HG02981 (cell line): ENCODE measurements around the gene ABHD12.
"Not testable (repeated sequence)": the region's sequence is repeated elsewhere in the genome, so short reads cannot be mapped to it uniquely, and the experiment has no call there.

Source experiments
- ATAC-seq: cut with Tn5 transposase; IDR thresholded peaks from one replicate; pipeline ENCODE4 v1.9.1; 2021; ENCODE audit warnings: mild to moderate bottlenecking, moderate library complexity; ENCODE audit not compliant: unreplicated experiment

The ABHD12 gene

GRCh38 chr20:25355011-25355595 is 35.5 kb downstream of the ABHD12 start:
- ATAC-seq: no peak

GRCh38 chr20:25353747-25354705 is 36.6 kb downstream of the ABHD12 start:
- ATAC-seq: no peak

- no peak for ATAC-seq
These were observed 37.3 kb downstream of the ABHD12 start for GRCh38 chr20:25353353-25353746.

GRCh38 chr20:25352746-25353145 is 37.9 kb downstream of the ABHD12 start:
- ATAC-seq: no peak

- no peak for ATAC-seq
These were observed 39.6 kb downstream of the ABHD12 start for GRCh38 chr20:25351024-25351360.

- no peak for ATAC-seq
These were observed 44.3 kb downstream of the ABHD12 start for GRCh38 chr20:25346349-25346748.

GRCh38 chr20:25345721-25346120 is 44.9 kb downstream of the ABHD12 start:
- no peak for ATAC-seq

- no peak for ATAC-seq
These were observed 46.0 kb downstream of the ABHD12 start for GRCh38 chr20:25344634-25345033.

GRCh38 chr20:25341716-25342680 is 48.6 kb downstream of the ABHD12 start:
- ATAC-seq: no peak

GRCh38 chr20:25340380-25340779 is 50.3 kb downstream of the ABHD12 start:
- no peak for ATAC-seq

GRCh38 chr20:25339608-25340007 is 51.0 kb downstream of the ABHD12 start:
- no peak for ATAC-seq

- ATAC-seq: no peak
These were observed 52.3 kb downstream of the ABHD12 start for GRCh38 chr20:25338112-25339023.

- ATAC-seq: no peak
These were observed 53.8 kb downstream of the ABHD12 start for GRCh38 chr20:25336561-25337422.

- not testable (repeated sequence) for ATAC-seq
These were observed 55.7 kb downstream of the ABHD12 start for GRCh38 chr20:25334972-25335371.

- no peak for ATAC-seq
These were observed 61.6 kb downstream of the ABHD12 start for GRCh38 chr20:25328954-25329498.

- no peak for ATAC-seq
These were observed 63.0 kb downstream of the ABHD12 start for GRCh38 chr20:25327521-25328235.

GRCh38 chr20:25325997-25326396 is 64.6 kb downstream of the ABHD12 start:
- ATAC-seq: no peak

GRCh38 chr20:25325073-25325472 is 65.6 kb downstream of the ABHD12 start:
- no peak for ATAC-seq
